NCI-H2196 treated with DMSO at 0.1 percent for 48 hours (cell line): ENCODE data around the gene CEP170B.

Source experiments
- DNase-seq: peaks from one replicate; lab custom pipeline; 2025; ENCODE audit not compliant: unreplicated experiment; lab: John Stamatoyannopoulos, UW

The CEP170B gene

GRCh38 chr14:104866451-104867370, 1.6 kb downstream of the CEP170B start:
- DNase-seq, result no peak

- DNase-seq, result no peak
Measured at GRCh38 chr14:104867371-104868059, 2.4 kb downstream of the CEP170B start.

- DNase-seq, result no peak
Measured at GRCh38 chr14:104868060-104868740, 3.1 kb downstream of the CEP170B start.

DNA sequence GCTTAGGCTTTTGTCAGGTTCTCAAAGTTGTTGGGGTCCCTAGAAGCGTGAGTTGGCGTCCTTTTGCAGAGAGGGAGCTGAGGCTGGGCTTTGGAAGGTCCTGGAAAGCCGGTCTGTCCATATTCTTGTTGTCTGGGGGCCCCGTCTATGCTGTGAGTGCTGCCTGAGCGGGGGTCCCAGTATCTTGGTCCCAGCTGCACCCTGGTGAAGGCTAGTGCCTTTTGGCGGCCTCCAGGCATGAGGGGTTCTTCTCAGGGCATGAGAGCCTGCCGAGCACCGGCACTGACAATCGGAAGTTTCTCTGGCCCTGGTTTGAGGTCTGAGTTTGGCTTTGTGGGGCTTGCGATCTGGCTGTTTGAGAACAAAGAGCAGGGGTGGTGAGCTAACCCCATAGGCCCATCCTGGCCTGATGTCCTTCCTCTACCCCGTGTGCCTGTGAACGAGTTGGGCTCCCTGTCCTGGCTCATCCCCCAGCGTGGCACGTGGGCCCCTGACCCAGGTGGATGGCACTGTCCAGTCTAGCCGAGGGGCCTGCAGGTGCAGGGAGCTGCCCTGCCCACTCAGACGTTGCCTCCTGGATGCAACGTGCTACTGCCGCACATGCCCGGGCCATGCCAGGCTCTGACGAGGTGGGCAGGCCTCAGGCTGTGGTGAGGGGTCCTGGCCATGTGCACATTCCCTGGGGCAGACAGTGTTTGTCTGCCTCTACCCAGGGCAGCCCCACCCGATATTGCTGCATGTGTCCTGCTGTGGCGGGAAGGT, 3.9 kb downstream of the CEP170B start:
- DNase-seq, result no peak

- DNase-seq, result no peak
Measured at GRCh38 chr14:104869669-104870367, 4.8 kb downstream of the CEP170B start.

GRCh38 chr14:104870368-104871144, 5.5 kb downstream of the CEP170B start:
- DNase-seq, result no peak

DNA sequence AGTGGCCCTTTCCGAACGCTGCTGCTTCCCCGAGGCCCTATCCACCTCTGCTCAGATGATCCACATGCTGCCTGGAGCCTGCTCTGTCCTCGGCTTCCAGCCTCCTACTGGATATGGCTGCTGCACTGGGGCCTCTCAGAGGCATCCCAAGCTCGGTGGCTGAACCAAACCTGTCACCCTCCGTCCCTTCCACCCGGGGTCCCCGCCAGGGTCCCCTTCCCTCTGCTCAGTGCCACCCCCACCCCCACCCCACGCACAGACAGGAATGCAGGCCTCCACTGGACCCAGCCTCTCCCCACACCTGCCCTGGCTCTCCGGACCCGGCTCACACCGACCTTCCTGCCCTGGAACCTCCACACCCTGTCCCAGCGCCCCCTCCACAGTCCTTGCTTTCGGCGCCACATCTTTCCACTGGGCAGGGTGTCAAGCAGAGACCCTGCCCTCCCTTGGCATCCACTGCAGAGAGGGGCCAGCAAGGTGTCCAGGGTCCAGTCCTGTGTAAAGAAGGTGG, 6.1 kb downstream of the CEP170B start:
- no peak for DNase-seq

GRCh38 chr14:104871656-104872468, 6.8 kb downstream of the CEP170B start:
- no peak for DNase-seq

DNA sequence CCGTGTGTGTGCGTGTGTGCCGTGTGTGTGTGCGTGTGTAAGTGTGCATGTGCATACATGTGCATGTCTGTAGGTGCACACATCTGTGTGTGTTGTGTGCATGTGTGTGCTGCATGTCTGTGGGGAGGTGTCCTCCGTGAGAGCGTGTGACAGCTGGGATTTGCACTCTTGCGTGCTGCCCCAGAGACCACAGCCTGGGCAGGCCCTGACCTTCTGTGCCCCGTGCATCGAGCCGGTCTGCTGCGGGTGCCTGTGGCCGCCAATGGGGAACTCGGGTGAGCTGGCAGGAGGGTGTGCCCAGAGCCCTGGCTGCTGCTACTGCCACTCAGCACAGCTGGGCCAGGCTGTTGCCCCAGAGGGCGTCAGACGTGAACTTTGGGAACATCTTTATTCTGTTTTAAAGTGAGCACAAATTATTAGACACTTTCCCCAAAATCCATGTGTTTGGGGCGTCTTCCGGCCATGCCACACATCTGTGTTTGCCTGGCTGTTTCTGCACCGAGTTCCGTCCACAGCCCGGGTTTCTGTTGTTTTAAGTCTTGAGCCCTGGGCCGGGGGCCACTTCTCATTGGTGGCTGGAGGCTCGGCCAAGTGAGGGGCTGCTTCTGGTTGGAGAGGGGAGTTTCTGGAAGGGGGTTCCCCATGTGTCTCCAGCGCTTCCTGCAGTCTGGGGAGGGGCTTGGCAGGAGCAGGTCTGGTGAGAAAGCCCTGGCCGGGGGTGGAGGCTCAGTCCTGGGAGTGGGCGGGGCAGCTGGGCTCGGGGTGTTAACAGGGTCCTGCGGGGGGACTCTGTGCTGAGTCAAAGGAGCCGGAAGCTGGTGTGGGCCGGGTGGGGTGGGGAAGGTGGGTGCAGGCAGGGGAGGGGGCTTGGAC, 7.6 kb downstream of the CEP170B start:
- no peak for DNase-seq

- no peak for DNase-seq
Measured at GRCh38 chr14:104873380-104874055, 8.4 kb downstream of the CEP170B start.

DNA sequence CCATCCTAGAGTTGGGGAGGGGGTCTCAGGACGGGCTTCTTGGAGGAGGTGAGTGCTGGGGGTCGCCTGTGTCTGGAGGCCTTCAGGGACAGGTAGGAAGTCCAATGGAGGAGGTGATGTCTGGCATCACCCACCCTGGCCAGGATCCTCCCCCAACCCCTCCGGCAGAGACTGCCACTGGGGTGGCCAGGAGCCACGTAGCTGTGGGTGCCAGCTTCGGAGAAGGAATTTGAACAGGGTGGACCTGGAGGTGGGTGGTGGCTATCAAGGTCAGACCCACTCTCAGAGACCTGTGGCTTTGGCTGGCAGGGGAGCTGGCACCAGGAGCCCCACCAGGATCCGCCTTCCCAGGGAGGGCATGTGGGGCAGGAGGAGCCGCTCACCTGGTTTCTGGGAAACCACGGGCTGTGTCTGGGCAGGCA, 9.1 kb downstream of the CEP170B start:
- DNase-seq, result no peak

DNA sequence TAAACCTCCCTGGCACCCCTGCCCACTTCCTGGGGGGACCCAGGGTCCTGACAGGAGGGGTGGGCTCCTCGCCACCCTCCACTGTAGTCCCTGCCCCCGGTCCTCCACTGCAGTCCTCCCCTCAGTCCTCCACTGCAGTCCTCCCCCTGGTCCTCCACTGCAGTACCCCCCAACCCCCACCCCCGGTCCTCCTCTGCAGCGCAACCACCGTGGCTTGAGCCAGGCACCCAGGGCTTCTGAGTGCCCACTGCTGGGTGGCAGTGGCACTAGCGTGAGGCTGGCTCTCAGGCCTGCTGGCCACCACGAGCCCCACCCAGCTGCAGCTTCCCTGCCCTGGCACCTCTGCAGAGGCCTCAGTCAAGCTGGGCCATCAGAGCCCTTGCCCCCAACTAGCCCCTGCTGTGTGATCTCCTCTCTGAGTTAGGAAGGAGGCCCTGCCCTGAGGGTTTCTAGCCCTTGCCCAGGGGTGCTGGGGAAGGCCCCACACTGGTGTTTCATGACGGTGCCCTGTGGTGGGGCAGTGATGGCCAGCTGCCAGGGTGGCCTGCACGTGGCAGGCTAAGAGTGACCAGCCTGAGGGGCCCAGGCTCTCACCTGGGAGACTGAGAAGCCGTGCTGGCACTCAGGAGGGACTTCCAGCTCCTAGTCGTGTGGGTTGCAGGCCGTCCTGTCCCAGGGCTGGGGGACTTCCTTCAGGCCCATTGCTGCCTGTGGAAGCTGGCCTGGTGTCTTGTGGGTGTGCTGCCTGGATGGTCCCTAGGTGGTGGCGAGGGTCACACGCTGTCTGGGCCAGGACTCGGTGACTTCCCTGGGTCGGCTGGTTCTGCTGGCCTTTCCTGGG, 9.7 kb downstream of the CEP170B start:
- DNase-seq, result no peak

- DNase-seq, result no peak
Measured at GRCh38 chr14:104875412-104875751, 10.3 kb downstream of the CEP170B start.

GRCh38 chr14:104875811-104876210, 10.7 kb downstream of the CEP170B start:
- no peak for DNase-seq

GRCh38 chr14:104876251-104876699, 11.2 kb downstream of the CEP170B start:
- DNase-seq, result no peak
